Measurements from ENCODE around the gene DEK. TPM values are rescaled to one million over a fixed set of nuclear protein-coding genes. Genes with fewer than 3 reads are reported as not detected.

The DEK gene
- total RNA-seq, 1 experiment from 2014 or later, result 141 TPM

Small RNA genes lying within 50 kb of the gene (small RNA-seq; reads per million reads assigned to genes)
- gene AL138825.1 (0 reads per million in 2 experiments), gene RF00019 (0 reads per million in 2 experiments), gene RNU6-263P (0 reads per million in 2 experiments)

Other genes starting within 250 kb of the DEK start
- gene NHLRC1, start 141.9 kb downstream of the DEK start, total RNA-seq (2014; rRNA removed; shearing (Covaris generic)), result 0.82 and 0.98 TPM in 2 replicates
- gene TPMT, start 109.5 kb downstream of the DEK start, total RNA-seq (2014; rRNA removed; shearing (Covaris generic)), result 12.3 and 14.0 TPM in 2 replicates
- gene KDM1B, start 109.1 kb downstream of the DEK start, total RNA-seq (2014; rRNA removed; shearing (Covaris generic)), result 6.9 and 7.3 TPM in 2 replicates
- 7.7 and 11.4 TPM in 2 replicates for gene RNF144B, start 122.8 kb upstream of the DEK start, total RNA-seq (2014; rRNA removed; shearing (Covaris generic))